Measurements from ENCODE around the gene FMO2.

Gene FMO2

DNA sequence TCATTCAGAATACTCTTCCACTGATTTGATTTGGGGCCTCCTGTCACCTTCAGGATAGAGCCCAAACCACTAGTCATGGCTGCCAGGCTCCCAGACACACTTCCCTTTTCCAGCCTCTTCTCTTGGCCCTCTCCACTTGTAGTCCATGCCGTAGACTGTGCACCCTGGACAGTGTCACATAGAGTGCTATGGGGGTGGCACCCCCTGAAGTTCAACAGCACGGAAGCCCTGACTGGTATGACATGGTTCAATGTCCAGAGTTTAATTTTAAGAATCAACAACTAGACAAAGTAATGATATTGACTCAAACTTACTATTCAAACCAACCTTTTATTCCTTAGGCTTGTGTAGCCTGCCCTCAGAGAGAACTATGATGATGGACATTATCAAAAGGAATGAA, 22.3 kb downstream of the FMO2 start:
- TF ChIP-seq TAF1 (IDR thresholded peaks at IDR 0.05; ENCODE audit: borderline replicate concordance, low read depth, low read length), result no peak
- TF ChIP-seq POLR2A (IDR thresholded peaks at IDR 0.05; ENCODE audit: low read depth, low read length), result no peak
- no peak for TF ChIP-seq POLR2AphosphoS5 (IDR thresholded peaks at IDR 0.05; ENCODE audit: low read depth, low read length)
- FAIRE-seq, result no peak
- no peak for DNase-seq (ENCODE audit: insufficient read length)

DNA sequence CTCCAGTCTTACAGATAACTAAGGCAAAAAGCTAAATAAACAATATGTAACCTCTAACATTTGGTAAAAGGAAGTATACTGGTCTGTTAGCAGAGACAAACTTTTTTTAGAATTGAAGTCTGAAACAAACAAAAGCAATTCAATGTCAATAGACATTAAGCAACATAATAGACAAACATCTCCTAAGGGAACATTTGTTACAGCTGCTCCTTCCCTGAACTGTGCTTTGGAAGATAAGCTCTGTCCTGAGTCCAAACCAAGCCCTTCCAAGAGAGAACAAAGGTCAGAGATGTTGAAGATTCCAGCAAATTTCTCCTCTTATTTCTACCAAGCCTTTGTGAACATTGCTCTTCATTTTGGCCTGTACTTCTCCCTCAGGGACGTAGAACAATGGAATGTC, 25.3 kb downstream of the FMO2 start:
- peak; percentile 17 for FAIRE-seq
- no peak for DNase-seq (ENCODE audit: insufficient read length)
- TF ChIP-seq TAF1 (IDR thresholded peaks at IDR 0.05; ENCODE audit: borderline replicate concordance, low read depth, low read length), result no peak
- TF ChIP-seq POLR2A (IDR thresholded peaks at IDR 0.05; ENCODE audit: low read depth, low read length), result no peak
- TF ChIP-seq POLR2AphosphoS5 (IDR thresholded peaks at IDR 0.05; ENCODE audit: low read depth, low read length), result no peak

DNA sequence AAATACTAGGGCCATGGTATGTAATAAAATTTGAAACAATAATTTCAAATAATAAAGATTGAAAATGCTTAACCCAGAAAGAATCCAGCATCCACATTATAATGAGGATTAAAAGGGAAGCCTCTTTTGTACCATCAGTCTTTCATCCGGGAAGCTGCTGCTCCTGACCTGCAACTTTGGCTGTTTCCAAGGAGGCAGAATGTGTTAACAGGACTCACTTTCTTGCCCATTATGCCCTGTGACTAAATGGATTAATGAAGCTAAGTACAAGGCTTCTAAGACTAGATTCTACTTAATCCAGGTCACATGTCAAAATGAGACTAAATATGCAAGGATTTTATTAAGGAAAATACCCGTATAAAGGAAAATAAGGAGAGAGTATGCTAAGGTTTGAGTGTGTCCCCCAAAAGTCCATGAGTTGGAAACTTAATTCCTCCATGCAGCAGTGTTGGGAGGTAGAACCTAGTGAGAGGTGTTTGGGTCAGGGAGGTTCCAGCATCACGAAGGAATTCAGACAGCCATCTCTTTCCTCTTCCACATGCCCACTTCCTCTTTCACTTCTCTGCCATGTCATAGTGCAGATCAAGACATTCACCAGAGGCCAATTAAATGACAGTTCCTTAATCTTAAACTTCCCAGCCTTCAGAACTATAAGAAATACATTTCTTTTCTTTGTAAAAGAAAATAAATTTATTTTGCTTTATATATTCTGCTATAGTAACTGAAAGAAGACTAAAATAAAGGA, 27.7 kb downstream of the FMO2 start:
- FAIRE-seq (no peak), DNase-seq (ENCODE audit: insufficient read length) (no peak)
- TF ChIP-seq POLR2A (IDR thresholded peaks at IDR 0.05; ENCODE audit: low read depth, low read length) (no peak), TAF1 (IDR thresholded peaks at IDR 0.05; ENCODE audit: borderline replicate concordance, low read depth, low read length) (no peak), POLR2AphosphoS5 (IDR thresholded peaks at IDR 0.05; ENCODE audit: low read depth, low read length) (no peak)

DNA sequence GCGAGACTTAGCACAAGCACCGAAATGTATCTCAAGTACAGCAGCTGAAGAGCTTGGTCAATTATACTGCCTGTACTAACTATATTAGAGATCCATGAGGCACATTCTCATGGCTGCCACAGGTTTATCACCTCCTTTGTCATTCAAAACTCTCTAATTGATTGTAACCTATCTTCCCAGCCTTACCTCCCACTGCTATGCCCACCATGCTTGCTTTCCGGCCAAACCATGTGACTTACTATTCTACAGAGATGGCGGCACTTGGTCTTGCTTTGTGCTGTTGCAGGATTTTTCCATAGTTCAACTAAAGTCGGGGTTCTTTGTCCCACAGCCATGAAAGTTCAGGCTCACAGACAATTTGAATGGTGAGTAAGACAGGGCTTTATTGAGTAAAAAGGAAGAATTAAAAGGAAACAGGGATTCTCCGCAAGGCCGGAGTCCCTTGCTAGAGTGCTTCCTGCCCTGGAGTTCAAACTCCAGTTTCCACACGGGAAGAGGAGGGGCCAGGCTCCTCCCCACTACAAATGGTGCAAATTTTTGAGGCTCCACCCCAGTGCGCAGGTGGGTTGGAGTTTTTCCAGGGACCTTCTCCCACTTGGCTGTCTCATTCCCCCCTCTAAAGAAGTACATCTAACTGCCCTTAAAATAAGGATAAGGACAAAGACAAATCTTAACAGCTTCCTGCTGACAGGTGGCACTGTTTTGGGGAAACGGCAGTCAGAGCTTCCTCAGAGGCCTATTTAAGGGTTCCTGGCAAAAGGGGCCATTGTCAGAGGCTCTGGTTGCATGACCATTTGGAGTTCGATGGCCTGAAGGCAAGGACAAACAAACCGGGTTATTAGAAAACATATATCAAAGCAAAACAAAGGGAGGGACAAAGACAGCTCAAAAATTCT, 28.7 kb downstream of the FMO2 start:
- TF ChIP-seq POLR2AphosphoS5 (IDR thresholded peaks at IDR 0.05; ENCODE audit: low read depth, low read length), result no peak
- TF ChIP-seq POLR2A (IDR thresholded peaks at IDR 0.05; ENCODE audit: low read depth, low read length), result no peak
- TF ChIP-seq TAF1 (IDR thresholded peaks at IDR 0.05; ENCODE audit: borderline replicate concordance, low read depth, low read length), result no peak
- no peak for FAIRE-seq
- DNase-seq (ENCODE audit: insufficient read length), result no peak

DNA sequence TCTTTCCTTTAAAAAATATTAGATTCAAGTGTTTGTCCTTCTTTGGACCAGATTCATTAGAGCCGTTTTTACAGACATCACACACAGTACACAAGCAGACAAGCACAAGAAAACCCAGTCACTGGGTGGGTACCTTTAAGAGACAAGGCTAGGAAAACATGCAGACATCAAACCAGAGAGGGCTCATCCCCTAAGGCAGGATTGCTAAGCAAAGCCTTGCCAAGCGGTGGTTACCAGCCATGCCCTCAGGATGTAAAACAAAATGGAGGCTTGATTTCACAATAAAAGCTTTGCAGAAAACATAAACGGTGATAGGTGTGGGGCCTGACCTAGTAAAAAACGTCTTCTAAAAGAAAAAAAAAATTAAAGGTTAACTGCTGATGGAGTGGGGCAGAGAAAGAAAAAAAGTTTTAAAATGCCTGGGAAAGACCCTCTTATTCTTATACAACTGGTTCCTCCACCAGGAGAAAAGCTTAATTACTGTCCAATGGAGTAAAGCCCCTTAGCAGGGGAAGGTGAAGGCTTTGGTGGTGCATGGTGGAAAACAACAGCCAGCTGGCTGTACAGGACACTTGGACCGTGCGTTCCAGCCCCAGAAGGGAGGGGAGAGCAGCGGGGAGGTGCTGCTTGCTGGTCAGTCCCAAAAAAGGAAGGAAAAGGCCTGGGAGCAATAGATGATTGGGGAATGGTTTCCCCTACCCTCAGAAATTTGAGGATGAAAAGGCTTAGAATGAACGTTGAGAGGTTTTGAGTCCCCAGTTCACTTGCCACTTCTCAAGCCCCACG, 32.8 kb downstream of the FMO2 start:
- FAIRE-seq (no peak), DNase-seq (ENCODE audit: insufficient read length) (no peak)
- TF ChIP-seq TAF1 (IDR thresholded peaks at IDR 0.05; ENCODE audit: borderline replicate concordance, low read depth, low read length), result no peak
- no peak for TF ChIP-seq POLR2AphosphoS5 (IDR thresholded peaks at IDR 0.05; ENCODE audit: low read depth, low read length)
- no peak for TF ChIP-seq POLR2A (IDR thresholded peaks at IDR 0.05; ENCODE audit: low read depth, low read length)

DNA sequence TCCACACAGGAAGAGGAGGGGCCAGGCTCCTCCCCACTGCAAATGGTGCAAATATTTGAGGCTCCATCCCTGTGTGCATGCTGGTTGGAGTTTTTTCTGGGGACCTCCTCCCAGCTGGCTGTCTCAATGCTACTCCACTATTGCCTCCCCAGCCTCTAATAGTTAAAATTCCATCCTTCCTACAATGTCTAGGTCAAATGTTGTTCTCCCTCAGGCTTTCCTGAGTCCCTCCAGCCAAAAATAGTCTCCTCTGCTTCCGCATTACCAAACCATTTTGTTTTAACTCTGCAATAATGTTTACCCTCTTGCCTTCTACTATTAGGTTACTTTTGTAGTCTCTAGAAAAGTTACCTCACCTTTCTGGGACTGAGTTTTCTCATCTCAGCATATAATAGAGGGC, 33.6 kb downstream of the FMO2 start:
- no peak for FAIRE-seq
- no peak for DNase-seq (ENCODE audit: insufficient read length)
- no peak for TF ChIP-seq POLR2A (IDR thresholded peaks at IDR 0.05; ENCODE audit: low read depth, low read length)

DNA sequence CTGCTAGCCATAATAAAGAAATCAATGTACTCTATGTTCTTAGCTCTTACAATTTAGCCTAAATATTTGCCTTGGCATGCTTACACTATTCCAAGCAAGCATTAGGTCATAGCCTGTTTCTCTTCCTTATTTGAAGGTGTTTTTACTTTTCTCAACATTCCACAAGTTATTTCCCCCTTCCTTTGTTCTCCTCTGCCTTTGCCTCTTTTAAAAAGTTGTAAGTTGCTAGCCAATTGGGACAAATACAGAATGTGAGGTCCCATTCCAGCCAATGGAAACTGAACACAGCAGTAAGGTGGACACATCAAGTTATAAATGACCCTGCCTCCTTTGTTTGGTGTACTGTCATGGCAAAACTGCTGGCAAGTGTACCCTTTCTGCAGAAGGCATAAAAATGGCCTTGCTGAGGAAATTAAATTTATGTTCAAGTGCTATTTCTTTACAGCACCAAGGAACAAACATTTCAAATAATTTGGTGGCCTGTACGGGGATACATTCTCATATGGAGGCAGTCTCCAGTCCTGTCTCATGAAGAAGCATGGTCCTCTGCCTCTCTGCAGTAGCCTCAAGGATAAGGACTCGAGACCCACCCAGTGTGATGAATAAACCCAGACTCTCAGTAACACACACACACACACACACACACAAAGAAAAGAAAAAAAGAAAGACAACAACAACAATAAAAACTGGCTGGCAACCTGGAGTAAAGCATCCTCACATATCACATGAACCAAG, 34.4 kb downstream of the FMO2 start:
- FAIRE-seq (no peak), DNase-seq (ENCODE audit: insufficient read length) (no peak)
- no peak for TF ChIP-seq POLR2AphosphoS5 (IDR thresholded peaks at IDR 0.05; ENCODE audit: low read depth, low read length)

GRCh38 chr1:171220081-171220420, 35.0 kb downstream of the FMO2 start:
- TF ChIP-seq POLR2AphosphoS5 (IDR thresholded peaks at IDR 0.05; ENCODE audit: low read depth, low read length) (no peak), POLR2A (IDR thresholded peaks at IDR 0.05; ENCODE audit: low read depth, low read length) (no peak), TAF1 (IDR thresholded peaks at IDR 0.05; ENCODE audit: borderline replicate concordance, low read depth, low read length) (no peak)
- no peak for FAIRE-seq
- no peak for DNase-seq (ENCODE audit: insufficient read length)

- TF ChIP-seq TAF1 (IDR thresholded peaks at IDR 0.05; ENCODE audit: borderline replicate concordance, low read depth, low read length) (no peak), POLR2A (IDR thresholded peaks at IDR 0.05; ENCODE audit: low read depth, low read length) (no peak), POLR2AphosphoS5 (IDR thresholded peaks at IDR 0.05; ENCODE audit: low read depth, low read length) (no peak)
- DNase-seq (ENCODE audit: insufficient read length), result no peak
- no peak for FAIRE-seq
Observed at GRCh38 chr1:171220581-171221054, 35.5 kb downstream of the FMO2 start.

GRCh38 chr1:171221665-171222591, 36.8 kb downstream of the FMO2 start:
- FAIRE-seq (no peak), DNase-seq (ENCODE audit: insufficient read length) (no peak)
- TF ChIP-seq TAF1 (IDR thresholded peaks at IDR 0.05; ENCODE audit: borderline replicate concordance, low read depth, low read length) (no peak), POLR2A (IDR thresholded peaks at IDR 0.05; ENCODE audit: low read depth, low read length) (no peak), POLR2AphosphoS5 (IDR thresholded peaks at IDR 0.05; ENCODE audit: low read depth, low read length) (no peak)
